Pericardium fibroblast (primary cell): ENCODE measurements around the gene MIAT. TPM values are rescaled to one million over a fixed set of nuclear protein-coding genes. Genes with fewer than 3 reads are reported as not detected.

Experiments
- total RNA-seq: library from RNA; depleted of rRNA; stranded (reverse); fragments of >200 nt; gene quantifications from 2 replicates; pipeline ENCODE4 v1.2.3, GENCODE V29; 2015

Gene MIAT
- total RNA-seq: 0.12 and 0.17 TPM in 2 replicates

GRCh38 chr22:26656891-26657851, at the start of gene MIAT:
Gene MIAT, plus strand, starts transcription at chr22:26657588.

GRCh38 chr22:26617271-26618199, 39.9 kb upstream of the MIAT start, which contains the start of gene CRYBB1:
Gene CRYBB1, minus strand, starts transcription at chr22:26618027. Its CDS starts 1,708 bp downstream, at chr22:26616319.

GRCh38 chr22:26621663-26622062, 35.7 kb upstream of the MIAT start, which contains the start of gene CRYBA4:
Gene CRYBA4, plus strand, starts transcription at chr22:26621963. Its CDS starts 634 bp downstream, at chr22:26622597.

Other genes starting within 250 kb of the MIAT start
- 0.82 and 1.1 TPM in 2 replicates for gene ASPHD2, start 228.3 kb upstream of the MIAT start, total RNA-seq
- 8.9 and 18.8 TPM in 2 replicates for gene HPS4, start 173.8 kb upstream of the MIAT start, total RNA-seq
- 10.6 and 15.2 TPM in 2 replicates for gene SRRD, start 173.7 kb upstream of the MIAT start, total RNA-seq
- gene TFIP11, start 145.1 kb upstream of the MIAT start, total RNA-seq: 15.2 and 16.1 TPM in 2 replicates
- 15.3 and 19.1 TPM in 2 replicates for gene TPST2, start 67.5 kb upstream of the MIAT start, total RNA-seq
- not detected in 2 replicates for gene CRYBB1, start 39.6 kb upstream of the MIAT start, total RNA-seq
- gene CRYBA4, start 35.6 kb upstream of the MIAT start, total RNA-seq: not detected in 2 replicates